H9 (cell line): ENCODE results near the gene UGT1A8. TPM values are rescaled to one million over a fixed set of nuclear protein-coding genes. Genes with fewer than 3 reads are reported as not detected.
"Not testable (repeated sequence)": the region's sequence is repeated elsewhere in the genome, so short reads cannot be mapped to it uniquely, and the experiment has no call there.

Experiments used
- DNase-seq: peaks from one replicate; pipeline ENCODE4 v3.0.0-alpha.2; 2017
- H2AFZ ChIP-seq: one replicate; pipeline ENCODE4 v1.6.1; 2013; ENCODE audit warnings: mild to moderate bottlenecking, low read length, control low read depth, moderate library complexity
- H2AK5ac ChIP-seq: 2 replicates; pipeline ENCODE4 v1.6.1; 2013; ENCODE audit warnings: low read length, control low read depth, mixed read lengths; ENCODE audit not compliant: insufficient read length
- H2BK120ac ChIP-seq: one replicate; pipeline ENCODE4 v1.6.1; 2013; ENCODE audit warnings: low read depth, mild to moderate bottlenecking, low read length, control low read depth, inconsistent platforms; ENCODE audit not compliant: poor library complexity, severe bottlenecking
- H2BK12ac ChIP-seq: 2 replicates; pipeline ENCODE4 v1.6.1; 2013; ENCODE audit warnings: low read length, control low read depth, mixed read lengths, low read depth; ENCODE audit not compliant: insufficient read length
- H2BK15ac ChIP-seq: 2 replicates; pipeline ENCODE4 v1.6.1; 2013; ENCODE audit warnings: low read depth, low read length, control low read depth
- H2BK20ac ChIP-seq: one replicate; pipeline ENCODE4 v1.6.1; 2013; ENCODE audit warnings: low read depth, mild to moderate bottlenecking, low read length, control low read depth, inconsistent platforms; ENCODE audit not compliant: poor library complexity, severe bottlenecking
- H2BK5ac ChIP-seq: 2 replicates; pipeline ENCODE4 v1.6.1; 2013; ENCODE audit warnings: low read length, control low read depth, mixed read lengths; ENCODE audit not compliant: insufficient read length
- H3K14ac ChIP-seq: 2 replicates; pipeline ENCODE4 v1.6.1; 2013; ENCODE audit warnings: low read length, control low read depth; ENCODE audit not compliant: insufficient read depth
- H3K18ac ChIP-seq: 2 replicates; pipeline ENCODE4 v1.6.1; 2013; ENCODE audit warnings: low read depth, mild to moderate bottlenecking, mixed read lengths, low read length, control low read depth; ENCODE audit not compliant: insufficient read length
- H3K23ac ChIP-seq: 2 replicates; pipeline ENCODE4 v1.6.1; 2013; ENCODE audit warnings: low read length, control low read depth, mixed read lengths, low read depth; ENCODE audit not compliant: insufficient read length
- H3K23me2 ChIP-seq: 2 replicates; pipeline ENCODE4 v1.6.1; 2013; ENCODE audit warnings: low read depth, mild to moderate bottlenecking, mixed read lengths, low read length, control low read depth; ENCODE audit not compliant: insufficient read length, poor library complexity, severe bottlenecking
- H3K27ac ChIP-seq: 2 replicates; pipeline ENCODE4 v1.5.1; 2013; ENCODE audit warnings: low read length, control low read depth, mixed read lengths, low read depth; ENCODE audit not compliant: insufficient read length
- H3K27me3 ChIP-seq: 2 replicates; pipeline ENCODE4 v1.6.1; 2013; ENCODE audit warnings: low read length, control low read depth, inconsistent platforms; ENCODE audit not compliant: insufficient read depth
- H3K4ac ChIP-seq: 2 replicates; pipeline ENCODE4 v1.6.1; 2013; ENCODE audit warnings: low read depth, mild to moderate bottlenecking, control low read depth, inconsistent platforms, low read length, moderate library complexity
- H3K4me1 ChIP-seq: 2 replicates; pipeline ENCODE4 v1.6.1; 2013; ENCODE audit warnings: low read length, control low read depth, inconsistent platforms; ENCODE audit not compliant: insufficient read depth
- H3K4me2 ChIP-seq: 2 replicates; pipeline ENCODE4 v1.6.1; 2013; ENCODE audit warnings: low read length, control low read depth, mixed read lengths; ENCODE audit not compliant: insufficient read length, insufficient read depth
- H3K56ac ChIP-seq: 2 replicates; pipeline ENCODE4 v1.6.1; 2013; ENCODE audit warnings: low read depth, mild to moderate bottlenecking, mixed read lengths, low read length, control low read depth; ENCODE audit not compliant: insufficient read length
- H3K79me1 ChIP-seq: 2 replicates; pipeline ENCODE4 v1.6.1; 2013; ENCODE audit warnings: low read depth, mild to moderate bottlenecking, moderate library complexity, low read length, control low read depth, inconsistent platforms; ENCODE audit not compliant: insufficient read depth, poor library complexity, severe bottlenecking
- H3K79me2 ChIP-seq: 2 replicates; pipeline ENCODE4 v1.6.1; 2013; ENCODE audit warnings: low read length, control low read depth, inconsistent platforms; ENCODE audit not compliant: insufficient read depth
- H3K9ac ChIP-seq: 2 replicates; pipeline ENCODE4 v1.6.1; 2013; ENCODE audit warnings: low read length, control low read depth, mixed read lengths; ENCODE audit not compliant: insufficient read length; ENCODE audit errors: extremely low read depth
- H3K9me3 ChIP-seq: one replicate; pipeline ENCODE4 v1.6.1; 2013; ENCODE audit warnings: low read depth, low read length, inconsistent platforms; ENCODE audit not compliant: control insufficient read depth
- H3T11ph ChIP-seq: one replicate; pipeline ENCODE4 v1.6.1; 2013; ENCODE audit warnings: mild to moderate bottlenecking, low read length, control low read depth, inconsistent platforms
- H4K20me1 ChIP-seq: one replicate; pipeline ENCODE4 v1.6.1; 2013; ENCODE audit not compliant: control insufficient read depth, insufficient read length, insufficient read depth
- H4K5ac ChIP-seq: 2 replicates; pipeline ENCODE4 v1.6.1; 2013; ENCODE audit warnings: low read depth, mild to moderate bottlenecking, mixed read lengths, low read length, control low read depth; ENCODE audit not compliant: insufficient read length
- H4K8ac ChIP-seq: replicated peaks from 2 replicates; pipeline ENCODE4 v1.6.1; 2013; ENCODE audit warnings: low read length, control low read depth, mixed read lengths, low read depth; ENCODE audit not compliant: insufficient read length
- H4K91ac ChIP-seq: 2 replicates; pipeline ENCODE4 v1.6.1; 2013; ENCODE audit warnings: low read depth, mild to moderate bottlenecking, moderate library complexity, mixed read lengths, low read length, control low read depth; ENCODE audit not compliant: insufficient read length
- H3K27ac Mint-ChIP-seq, 3 experiments: 2 replicates in 2 of 3; 3 replicates in 1 of 3; pipeline ENCODE4 v1.8.0; 2020 to 2021; ENCODE audit warnings: mixed read lengths in 3 of 3, mild to moderate bottlenecking in 1 of 3, moderate library complexity in 1 of 3
- H3K27me3 Mint-ChIP-seq: 2 replicates; pipeline ENCODE4 v1.8.0; 2021; ENCODE audit warnings: low read depth, mild to moderate bottlenecking, moderate library complexity, mixed read lengths
- H3K36me3 Mint-ChIP-seq, 3 experiments: 2 replicates in 2 of 3; 3 replicates in 1 of 3; pipeline ENCODE4 v1.8.0; 2020 to 2021; ENCODE audit warnings: low read depth in 3 of 3, mixed read lengths in 3 of 3; ENCODE audit not compliant: insufficient read depth in 1 of 3
- H3K4me1 Mint-ChIP-seq, 2 experiments: 2 replicates each; pipeline ENCODE4 v1.8.0; 2020; ENCODE audit warnings: mixed read lengths in 2 of 2
- H3K4me3 Mint-ChIP-seq, 2 experiments: 2 replicates in 1 of 2; 3 replicates in 1 of 2; pipeline ENCODE4 v1.8.0; 2020 to 2021; ENCODE audit warnings: mild to moderate bottlenecking in 2 of 2, mixed read lengths in 2 of 2, moderate library complexity in 1 of 2
- H3K9me3 Mint-ChIP-seq, 2 experiments: 2 replicates in 1 of 2; 3 replicates in 1 of 2; pipeline ENCODE4 v1.8.0; 2020; ENCODE audit warnings: mild to moderate bottlenecking in 2 of 2, mixed read lengths in 2 of 2, moderate library complexity in 1 of 2
- WGBS: extraction: QIAGEN DNeasy Blood & Tissue Kit; methylation state at CpG from one replicate; pipeline ENCODE4 v1.1.7; 2013; ENCODE audit warnings: missing lambda C conversion rate, low lambda C conversion rate, mixed read lengths; ENCODE audit not compliant: insufficient read length; ENCODE audit errors: extremely low coverage; 5-methylcytosine and 5-hydroxymethylcytosine counted together
- total RNA-seq: library from RNA; stranded (reverse); gene quantifications from 2 replicates; pipeline ENCODE4 v1.2.1, GENCODE V29; 2021
- TF ChIP-seq, protein P1 (sequence below): fragments of 200-600 bp; sonication (generic); conservative IDR thresholded peaks from 3 replicates; pipeline ENCODE4 v1.8.0; 2021; ENCODE audit warnings: antibody characterized with exemption, mild to moderate bottlenecking

UGT1A8 gene
- total RNA-seq, 1 experiment from 2014 or later: not detected

DNA sequence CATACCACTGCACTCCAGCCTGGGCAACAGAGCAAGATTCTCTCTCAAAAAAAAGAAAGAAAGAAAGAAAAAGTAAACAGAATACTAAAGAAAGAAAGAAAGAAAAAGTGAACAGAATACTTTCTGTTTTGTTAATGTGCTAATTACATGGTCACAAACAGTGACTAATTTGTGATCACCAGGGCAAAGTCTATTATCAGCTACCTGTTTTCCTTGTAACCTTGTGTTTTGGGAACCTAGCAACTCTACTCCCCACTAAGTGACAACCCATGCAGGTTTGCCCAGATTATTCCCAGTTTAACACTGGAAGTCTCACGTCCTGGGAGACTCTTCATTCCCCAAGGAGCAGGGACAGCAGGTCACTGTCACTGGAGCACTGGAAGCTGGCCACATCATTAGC is 37.6 kb downstream of the UGT1A8 start:
- no peaks in the 10 kb centered on the region for H3K23me2 ChIP-seq
- H3K56ac ChIP-seq: no peak overlapping the region
- H2BK5ac ChIP-seq: no peak overlapping the region
- Mint-ChIP-seq H3K4me3 (no peak overlapping the region), H3K4me1 (no peaks in the 10 kb centered on the region), H3K27ac (no peak overlapping the region), H3K9me3 (no peaks in the 10 kb centered on the region), H3K27me3 (peaks cover 5% of the 10 kb centered on the region), H3K36me3 (no peaks in the 10 kb centered on the region)
- no peak overlapping the region for H3K4me2 ChIP-seq
- H4K5ac ChIP-seq: no peak overlapping the region
- H3K9ac ChIP-seq: no peak overlapping the region
- TF ChIP-seq, protein P1, sequence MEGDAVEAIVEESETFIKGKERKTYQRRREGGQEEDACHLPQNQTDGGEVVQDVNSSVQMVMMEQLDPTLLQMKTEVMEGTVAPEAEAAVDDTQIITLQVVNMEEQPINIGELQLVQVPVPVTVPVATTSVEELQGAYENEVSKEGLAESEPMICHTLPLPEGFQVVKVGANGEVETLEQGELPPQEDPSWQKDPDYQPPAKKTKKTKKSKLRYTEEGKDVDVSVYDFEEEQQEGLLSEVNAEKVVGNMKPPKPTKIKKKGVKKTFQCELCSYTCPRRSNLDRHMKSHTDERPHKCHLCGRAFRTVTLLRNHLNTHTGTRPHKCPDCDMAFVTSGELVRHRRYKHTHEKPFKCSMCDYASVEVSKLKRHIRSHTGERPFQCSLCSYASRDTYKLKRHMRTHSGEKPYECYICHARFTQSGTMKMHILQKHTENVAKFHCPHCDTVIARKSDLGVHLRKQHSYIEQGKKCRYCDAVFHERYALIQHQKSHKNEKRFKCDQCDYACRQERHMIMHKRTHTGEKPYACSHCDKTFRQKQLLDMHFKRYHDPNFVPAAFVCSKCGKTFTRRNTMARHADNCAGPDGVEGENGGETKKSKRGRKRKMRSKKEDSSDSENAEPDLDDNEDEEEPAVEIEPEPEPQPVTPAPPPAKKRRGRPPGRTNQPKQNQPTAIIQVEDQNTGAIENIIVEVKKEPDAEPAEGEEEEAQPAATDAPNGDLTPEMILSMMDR: no peak
- no peak overlapping the region for H3K4ac ChIP-seq
- H2AFZ ChIP-seq: no peak overlapping the region
- no peak overlapping the region for H2BK15ac ChIP-seq
- no peak overlapping the region for H2BK120ac ChIP-seq
- no peak overlapping the region for H2BK12ac ChIP-seq
- H4K20me1 ChIP-seq: no peaks in the 10 kb centered on the region
- H3K27me3 ChIP-seq: no peaks in the 10 kb centered on the region
- no peak overlapping the region for H2BK20ac ChIP-seq
- no peak overlapping the region for H4K8ac ChIP-seq
- no peak overlapping the region for H3K23ac ChIP-seq
- no peak for DNase-seq
- no peak overlapping the region for H2AK5ac ChIP-seq
- WGBS: no CpG with 5 or more reads among the region's 1 CpG
- no peak overlapping the region for H3K14ac ChIP-seq
- H3K4me1 ChIP-seq: no peaks in the 10 kb centered on the region
- H3K18ac ChIP-seq: no peak overlapping the region
- H3K79me2 ChIP-seq: no peaks in the 10 kb centered on the region
- H3K9me3 ChIP-seq: no peaks in the 10 kb centered on the region
- no peak overlapping the region for H4K91ac ChIP-seq
- H3T11ph ChIP-seq: no peak overlapping the region
- no peak overlapping the region for H3K27ac ChIP-seq
- no peaks in the 10 kb centered on the region for H3K79me1 ChIP-seq

DNA sequence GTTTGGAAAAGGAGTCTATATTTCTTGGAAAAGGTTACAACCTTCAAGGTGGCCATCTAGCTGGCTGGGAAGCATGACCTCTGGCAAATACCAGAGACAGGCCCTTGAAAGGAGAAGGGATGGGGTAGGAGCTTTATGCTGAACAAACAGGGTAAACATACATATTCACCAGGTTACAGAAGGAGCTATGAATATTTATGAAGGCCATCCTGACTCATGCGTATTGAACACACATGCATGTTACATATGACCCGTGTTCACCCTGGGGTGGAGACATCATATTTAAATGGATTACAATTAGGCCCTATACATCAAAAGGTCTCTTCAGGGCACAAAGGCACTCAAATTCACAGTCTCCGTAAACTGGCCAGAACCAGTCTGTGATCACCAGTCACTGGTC is 38.5 kb downstream of the UGT1A8 start:
- not testable (repeated sequence) for H3K4me3 Mint-ChIP-seq, H3K79me1 ChIP-seq, H3K27ac ChIP-seq, H3T11ph ChIP-seq, H2BK20ac ChIP-seq, H3K36me3 Mint-ChIP-seq, H2BK15ac ChIP-seq, H2BK120ac ChIP-seq, H2BK5ac ChIP-seq, H3K79me2 ChIP-seq, H2AFZ ChIP-seq, H4K91ac ChIP-seq, H3K9me3 Mint-ChIP-seq, H4K20me1 ChIP-seq, H4K8ac ChIP-seq, H3K9ac ChIP-seq, H2BK12ac ChIP-seq, H4K5ac ChIP-seq, H3K56ac ChIP-seq, H3K18ac ChIP-seq, H3K27me3 Mint-ChIP-seq, H3K4me2 ChIP-seq, H2AK5ac ChIP-seq, H3K4me1 ChIP-seq, H3K4ac ChIP-seq, H3K27me3 ChIP-seq, H3K4me1 Mint-ChIP-seq, H3K27ac Mint-ChIP-seq, H3K23me2 ChIP-seq, H3K14ac ChIP-seq, DNase-seq, H3K23ac ChIP-seq, H3K9me3 ChIP-seq
- WGBS: no CpG with 5 or more reads among the region's 3 CpGs
